A549 (cell line): ENCODE results near the gene WDR18. TPM values are rescaled to one million over a fixed set of nuclear protein-coding genes. Genes with fewer than 3 reads are reported as not detected.

Experiments
- ATAC-seq, 2 experiments: fragments of 200-7000 bp in 1 of 2; fragments of >200 bp in 1 of 2; cut with Nextera tagmentation in 1 of 2; cut with Tn5 transposase in 1 of 2; 3 replicates each; pipeline versions ENCODE4 v1.8.0 to v1.9.1; 2018 to 2020; ENCODE audit warnings: mild to moderate bottlenecking in 1 of 2, moderate library complexity in 1 of 2
- CTCF ChIA-PET: fragments of 300-600 bp; sonication (Branson Sonifier 250); formaldehyde crosslinking; extraction: SDS; loops from one replicate; lab custom pipeline; 2021; ENCODE audit warnings: antibody characterized with exemption, inconsistent platforms; lab: Yijun Ruan, JAX
- POLR2A ChIA-PET: fragments of 350-600 bp; formaldehyde crosslinking; extraction: SDS; loops from one replicate; lab custom pipeline; 2021; ENCODE audit warnings: antibody characterized with exemption, inconsistent platforms; lab: Yijun Ruan, JAX
- DNase-seq, 2 experiments: peaks; one replicate each; pipeline versions ENCODE4 v3.0.0 to v3.0.0-alpha.2; 2011 to 2016; ENCODE audit warnings: low read depth in 1 of 2, low spot score in 1 of 2
- FAIRE-seq: peaks from 2 replicates; lab custom pipeline; 2011; peaks lifted over from hg19 to GRCh38; lab: Jason Lieb, UNC
- H3K27ac ChIP-seq, 2 experiments: fragments of >200 bp; sonication (Bioruptor Twin); formaldehyde crosslinking; 3 replicates each; pipeline ENCODE4 v1.5.1; 2016 to 2017
- H3K4me1 ChIP-seq: fragments of >200 bp; sonication (Bioruptor Twin); formaldehyde crosslinking; 3 replicates; pipeline ENCODE4 v1.6.1; 2016
- H3K4me2 ChIP-seq: fragments of >200 bp; sonication (Bioruptor Twin); formaldehyde crosslinking; 3 replicates; pipeline ENCODE4 v1.6.1; 2016
- H3K4me3 ChIP-seq: fragments of >200 bp; sonication (Bioruptor Twin); formaldehyde crosslinking; 3 replicates; pipeline ENCODE4 v1.5.1; 2016
- H3K9me3 ChIP-seq: fragments of >200 bp; sonication (Bioruptor Twin); formaldehyde crosslinking; 3 replicates; pipeline ENCODE4 v1.6.1; 2016
- BHLHE40 ChIP-seq: IDR thresholded peaks from 2 replicates; pipeline ENCODE4 v1.6.1; 2012; ENCODE audit warnings: low read depth, low read length, inconsistent platforms
- CBX8 ChIP-seq: fragments of 200-600 bp; sonication (generic); IDR thresholded peaks from 2 replicates; pipeline ENCODE4 v1.6.1; 2016
- ESRRA ChIP-seq: fragments of 150-350 bp; IDR thresholded peaks from 2 replicates; pipeline ENCODE4 v1.6.1; 2014; ENCODE audit warnings: mild to moderate bottlenecking, low read length, borderline replicate concordance
- FOSL2 ChIP-seq, 2 experiments: fragments of 450-650 bp in 1 of 2; fragments of >200 bp in 1 of 2; sonication (Bioruptor Twin) in 1 of 2; formaldehyde crosslinking; IDR thresholded peaks; 2 replicates each; pipeline versions ENCODE4 v1.5.0 to v1.6.1; 2016 to 2020; ENCODE audit warnings: mild to moderate bottlenecking in 1 of 2, moderate library complexity in 1 of 2
- HOXA7 ChIP-seq: fragments of 250-450 bp; sonication (Bioruptor Pico); IDR thresholded peaks from 2 replicates; pipeline ENCODE4 v1.5.0; 2020; ENCODE audit warnings: mild to moderate bottlenecking, moderate library complexity
- HOXB13 ChIP-seq: fragments of 250-450 bp; sonication (Bioruptor Pico); IDR thresholded peaks from 2 replicates; pipeline ENCODE4 v1.5.0; 2020; ENCODE audit warnings: low read depth, mild to moderate bottlenecking, moderate library complexity
- HOXB5 ChIP-seq: fragments of 250-450 bp; sonication (Bioruptor Pico); IDR thresholded peaks from 2 replicates; pipeline ENCODE4 v1.5.0; 2020; ENCODE audit warnings: mild to moderate bottlenecking, moderate library complexity
- PHF8 ChIP-seq: fragments of 200-600 bp; sonication (generic); IDR thresholded peaks from 2 replicates; pipeline ENCODE4 v1.6.1; 2016; ENCODE audit warnings: low read depth, mild to moderate bottlenecking, antibody characterized with exemption, moderate library complexity, borderline replicate concordance
- RAD21 ChIP-seq, 2 experiments: fragments of >200 bp in 1 of 2; sonication (Bioruptor Twin) in 1 of 2; formaldehyde crosslinking in 1 of 2; IDR thresholded peaks in 1 of 2; conservative IDR thresholded peaks in 1 of 2; 2 replicates in 1 of 2; 3 replicates in 1 of 2; pipeline ENCODE4 v1.6.1; 2012 to 2018; ENCODE audit warnings: inconsistent platforms in 1 of 2
- RFX5 ChIP-seq: fragments of 450-650 bp; IDR thresholded peaks from 2 replicates; pipeline ENCODE4 v1.7.1; 2014; ENCODE audit warnings: antibody characterized with exemption, mild to moderate bottlenecking, moderate library complexity
- RNF2 ChIP-seq: fragments of 200-600 bp; sonication (generic); IDR thresholded peaks from 2 replicates; pipeline ENCODE4 v1.6.1; 2016; ENCODE audit warnings: low read depth, mild to moderate bottlenecking, antibody characterized with exemption, moderate library complexity, borderline replicate concordance
- SREBF2 ChIP-seq: fragments of 450-650 bp; IDR thresholded peaks from 2 replicates; pipeline ENCODE4 v1.6.1; 2014; ENCODE audit warnings: mild to moderate bottlenecking, moderate library complexity
- TFCP2L1 ChIP-seq: fragments of 250-450 bp; sonication (Bioruptor Pico); IDR thresholded peaks from 2 replicates; pipeline ENCODE4 v1.5.0; 2021; ENCODE audit warnings: mild to moderate bottlenecking
- ZFP36 ChIP-seq: fragments of 450-650 bp; IDR thresholded peaks from 2 replicates; pipeline ENCODE4 v1.6.1; 2014; ENCODE audit warnings: borderline replicate concordance; ENCODE audit not compliant: partially characterized antibody
- ZSCAN20 ChIP-seq: fragments of 250-450 bp; sonication (Bioruptor Pico); IDR thresholded peaks from 2 replicates; pipeline ENCODE4 v1.8.0; 2022; ENCODE audit warnings: mild to moderate bottlenecking, moderate library complexity
- WGBS: methylation state at CpG from one replicate; pipeline ENCODE4 v1.1.6; 2017; ENCODE audit errors: missing lambda C conversion rate; 5-methylcytosine and 5-hydroxymethylcytosine counted together
- polyA plus RNA-seq, 4 experiments: library from polyadenylated mRNA; depleted of rRNA in 3 of 4; stranded (reverse); fragments of >200 nt; fragmentation: RNase III in 1 of 4; extraction: RNeasy Plus Mini Kit Qiagen cat#74134 plus additional on column Dnase treatment in 1 of 4; gene quantifications; 2 replicates in 3 of 4; 3 replicates in 1 of 4; pipeline ENCODE4 v1.2.3, GENCODE V29; 2011 to 2017
- TF ChIP-seq, protein P1 (sequence below): fragments of 150-350 bp; IDR thresholded peaks from 2 replicates; pipeline ENCODE4 v1.6.1; 2014; ENCODE audit warnings: low read depth, mild to moderate bottlenecking, low read length
- TF ChIP-seq, protein P2 (sequence below): fragments of >200 bp; sonication (Bioruptor Twin); formaldehyde crosslinking; IDR thresholded peaks from 3 replicates; pipeline ENCODE4 v1.5.1; 2016
- TF ChIP-seq, protein P3 (sequence below): IDR thresholded peaks from 2 replicates; pipeline ENCODE4 v1.6.1; 2012; ENCODE audit warnings: low read depth, borderline replicate concordance
- TF ChIP-seq, protein P4 (sequence below): IDR thresholded peaks from 2 replicates; pipeline ENCODE4 v1.6.1; 2012
- TF ChIP-seq, protein P5 (sequence below): fragments of 450-650 bp; IDR thresholded peaks from 2 replicates; pipeline ENCODE4 v1.6.1; 2014; ENCODE audit warnings: antibody characterized with exemption
- TF ChIP-seq, protein P6 (sequence below): fragments of >200 bp; sonication (Bioruptor Twin); formaldehyde crosslinking; IDR thresholded peaks from 2 replicates; pipeline ENCODE4 v1.6.1; 2016
- TF ChIP-seq, protein P7 (sequence below): IDR thresholded peaks from 2 replicates; pipeline ENCODE4 v1.6.1; 2012

WDR18 gene
- polyA plus RNA-seq, 2 of the 4 experiments (the other 2 are of a cell fraction), result 23.8 to 48.9 TPM

DNA sequence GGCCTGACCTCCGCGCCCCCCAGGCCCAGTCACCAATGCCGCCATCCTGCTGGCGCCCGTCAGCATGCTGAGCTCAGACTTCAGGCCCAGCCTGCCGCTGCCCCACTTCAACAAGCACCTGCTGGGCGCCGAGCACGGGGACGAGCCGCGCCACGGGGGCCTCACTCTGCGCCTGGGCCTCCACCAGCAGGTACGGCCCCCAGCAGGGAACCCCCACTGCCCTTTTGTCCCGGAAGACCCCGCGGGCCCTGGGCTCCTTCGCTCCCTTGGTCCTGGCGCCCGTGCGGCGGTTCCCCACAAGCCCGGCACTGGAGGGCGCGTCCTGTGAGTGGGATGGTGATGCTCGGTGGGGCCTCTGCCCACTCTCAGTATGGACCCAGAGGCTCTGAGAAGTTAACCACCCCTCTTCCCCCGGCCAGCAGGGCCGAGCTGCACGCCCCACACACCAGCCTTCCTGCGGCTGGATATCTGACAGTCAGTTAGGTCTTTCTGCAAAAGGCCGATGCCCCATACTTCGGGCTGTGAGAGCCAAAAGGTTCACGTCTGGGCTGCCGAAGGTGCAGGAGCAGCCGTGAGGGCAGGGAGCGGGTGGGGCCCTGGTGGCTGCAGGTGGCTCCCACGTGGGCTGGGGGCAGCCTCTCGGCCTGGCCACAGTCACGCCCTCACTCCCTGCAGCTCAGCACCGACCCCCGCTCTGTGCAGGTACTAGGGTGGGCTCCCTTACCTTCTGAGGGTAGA is 8.0 kb downstream of the WDR18 start:
- H3K4me2 ChIP-seq, result no peak overlapping the region
- DNase-seq (no peak), FAIRE-seq (no peak), ATAC-seq (no peak)
- H3K4me1 ChIP-seq, result peaks cover 11% of the 10 kb centered on the region; the same call in 2 of the 3 replicates
- H3K4me3 ChIP-seq, result no peak overlapping the region
- H3K27ac ChIP-seq, result no peak overlapping the region
- TF ChIP-seq RAD21 (conservative IDR thresholded peaks at IDR 0.05 in 1 of 2, IDR thresholded peaks at IDR 0.05 in 1 of 2) (no peak), RFX5 (no peak), ZFP36 (no peak)
- TF ChIP-seq, protein P1, sequence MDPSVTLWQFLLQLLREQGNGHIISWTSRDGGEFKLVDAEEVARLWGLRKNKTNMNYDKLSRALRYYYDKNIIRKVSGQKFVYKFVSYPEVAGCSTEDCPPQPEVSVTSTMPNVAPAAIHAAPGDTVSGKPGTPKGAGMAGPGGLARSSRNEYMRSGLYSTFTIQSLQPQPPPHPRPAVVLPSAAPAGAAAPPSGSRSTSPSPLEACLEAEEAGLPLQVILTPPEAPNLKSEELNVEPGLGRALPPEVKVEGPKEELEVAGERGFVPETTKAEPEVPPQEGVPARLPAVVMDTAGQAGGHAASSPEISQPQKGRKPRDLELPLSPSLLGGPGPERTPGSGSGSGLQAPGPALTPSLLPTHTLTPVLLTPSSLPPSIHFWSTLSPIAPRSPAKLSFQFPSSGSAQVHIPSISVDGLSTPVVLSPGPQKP, result no peak
- TF ChIP-seq, protein P2, sequence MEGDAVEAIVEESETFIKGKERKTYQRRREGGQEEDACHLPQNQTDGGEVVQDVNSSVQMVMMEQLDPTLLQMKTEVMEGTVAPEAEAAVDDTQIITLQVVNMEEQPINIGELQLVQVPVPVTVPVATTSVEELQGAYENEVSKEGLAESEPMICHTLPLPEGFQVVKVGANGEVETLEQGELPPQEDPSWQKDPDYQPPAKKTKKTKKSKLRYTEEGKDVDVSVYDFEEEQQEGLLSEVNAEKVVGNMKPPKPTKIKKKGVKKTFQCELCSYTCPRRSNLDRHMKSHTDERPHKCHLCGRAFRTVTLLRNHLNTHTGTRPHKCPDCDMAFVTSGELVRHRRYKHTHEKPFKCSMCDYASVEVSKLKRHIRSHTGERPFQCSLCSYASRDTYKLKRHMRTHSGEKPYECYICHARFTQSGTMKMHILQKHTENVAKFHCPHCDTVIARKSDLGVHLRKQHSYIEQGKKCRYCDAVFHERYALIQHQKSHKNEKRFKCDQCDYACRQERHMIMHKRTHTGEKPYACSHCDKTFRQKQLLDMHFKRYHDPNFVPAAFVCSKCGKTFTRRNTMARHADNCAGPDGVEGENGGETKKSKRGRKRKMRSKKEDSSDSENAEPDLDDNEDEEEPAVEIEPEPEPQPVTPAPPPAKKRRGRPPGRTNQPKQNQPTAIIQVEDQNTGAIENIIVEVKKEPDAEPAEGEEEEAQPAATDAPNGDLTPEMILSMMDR, result no peak
- 91% methylated on average over 24 of the region's 42 CpGs for WGBS
- H3K9me3 ChIP-seq, result no peaks in the 10 kb centered on the region
- ChIA-PET POLR2A (no interaction called here), CTCF (no interaction called here)

DNA sequence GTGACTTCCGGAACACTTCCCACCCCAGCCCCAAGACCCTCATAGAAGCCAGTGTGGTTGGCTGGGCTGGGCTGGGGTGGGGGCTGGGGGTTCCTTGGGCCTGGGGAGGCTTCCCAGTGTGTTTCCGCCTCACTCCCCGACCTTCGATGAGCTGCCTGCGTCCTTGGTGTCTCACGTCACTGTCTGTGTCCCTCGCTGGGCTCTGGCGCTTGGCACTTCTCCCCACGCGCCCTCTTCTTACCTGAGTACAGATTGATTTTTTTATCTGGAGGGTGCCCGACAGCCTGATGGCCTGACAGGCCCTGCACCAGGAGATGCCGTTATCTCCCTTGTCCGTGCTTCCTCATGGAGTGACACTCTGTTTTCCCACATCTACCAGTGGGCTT is 8.5 kb downstream of the WDR18 start:
- Histone ChIP-seq H3K9me3 (no peaks in the 10 kb centered on the region), H3K4me2 (no peak overlapping the region), H3K27ac (no peak overlapping the region), H3K4me3 (no peak overlapping the region), H3K4me1 (peaks cover 11% of the 10 kb centered on the region; the same call in 2 of the 3 replicates)
- FAIRE-seq (no peak), ATAC-seq (no peak), DNase-seq (no peak)
- no peak for TF ChIP-seq HOXB5 (CRISPR knock-in tag)
- TF ChIP-seq, protein P3, sequence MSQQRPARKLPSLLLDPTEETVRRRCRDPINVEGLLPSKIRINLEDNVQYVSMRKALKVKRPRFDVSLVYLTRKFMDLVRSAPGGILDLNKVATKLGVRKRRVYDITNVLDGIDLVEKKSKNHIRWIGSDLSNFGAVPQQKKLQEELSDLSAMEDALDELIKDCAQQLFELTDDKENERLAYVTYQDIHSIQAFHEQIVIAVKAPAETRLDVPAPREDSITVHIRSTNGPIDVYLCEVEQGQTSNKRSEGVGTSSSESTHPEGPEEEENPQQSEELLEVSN, result no peak
- TF ChIP-seq ZSCAN20 (CRISPR knock-in tag), result no peak
- TF ChIP-seq PHF8, result no peak
- no peak for TF ChIP-seq RNF2
- TF ChIP-seq ESRRA, result no peak
- POLR2A ChIA-PET, result interaction anchor here (0.6 kb wide), 1 partner anchor 327 kb away, joined by 3 read pairs; no protein-coding TSS in a partner anchor
- WGBS, result 94% methylated on average over 12 of the region's 13 CpGs
- CTCF ChIA-PET, result no interaction called here

DNA sequence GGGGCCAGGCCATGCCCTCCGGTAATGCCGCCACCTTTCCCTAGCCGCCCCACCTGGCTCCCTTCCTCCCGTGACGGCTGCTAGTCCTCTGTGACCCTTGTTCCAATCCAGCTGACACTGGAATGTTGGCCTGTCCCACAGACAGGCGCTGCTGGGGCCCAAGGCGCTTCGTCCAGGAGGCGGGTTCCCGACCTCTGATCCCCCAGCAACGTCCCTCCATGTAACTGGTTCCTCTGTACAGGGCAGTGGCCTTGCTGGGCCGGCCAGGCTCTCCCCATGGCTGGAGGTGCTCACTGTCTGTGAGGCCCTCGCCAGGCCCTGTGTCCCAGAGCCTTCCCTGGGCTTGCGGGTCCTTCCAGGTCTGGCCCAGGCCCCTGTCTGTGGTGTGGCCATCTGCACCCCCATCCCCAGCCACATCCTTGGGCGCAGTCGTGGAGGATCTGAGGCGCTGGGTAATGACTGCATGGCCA is 9.3 kb downstream of the WDR18 start:
- ChIA-PET POLR2A (no interaction called here), CTCF (no interaction called here)
- DNase-seq, result no peak
- H3K27ac ChIP-seq, result no peak overlapping the region
- no peak for ATAC-seq
- no peak overlapping the region for H3K4me3 ChIP-seq
- H3K9me3 ChIP-seq, result no peaks in the 10 kb centered on the region
- peaks cover 13% of the 10 kb centered on the region; the same call in 2 of the 3 replicates for H3K4me1 ChIP-seq
- no peak overlapping the region for H3K4me2 ChIP-seq
- no peak for FAIRE-seq
- 90% methylated on average over 13 of the region's 17 CpGs for WGBS
- TF ChIP-seq, protein P4, sequence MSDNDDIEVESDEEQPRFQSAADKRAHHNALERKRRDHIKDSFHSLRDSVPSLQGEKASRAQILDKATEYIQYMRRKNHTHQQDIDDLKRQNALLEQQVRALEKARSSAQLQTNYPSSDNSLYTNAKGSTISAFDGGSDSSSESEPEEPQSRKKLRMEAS, result no peak
- TF ChIP-seq RFX5 (no peak), TFCP2L1 (CRISPR knock-in tag) (no peak), HOXA7 (no peak), HOXB13 (CRISPR knock-in tag) (no peak), FOSL2 (IDR thresholded peaks at IDR 0.05) (no peak), FOSL2 (CRISPR knock-in tag; IDR thresholded peaks at IDR 0.05) (no peak), CBX8 (no peak), BHLHE40 (no peak), SREBF2 (no peak), PHF8 (no peak), RNF2 (no peak)
- TF ChIP-seq, protein P5, sequence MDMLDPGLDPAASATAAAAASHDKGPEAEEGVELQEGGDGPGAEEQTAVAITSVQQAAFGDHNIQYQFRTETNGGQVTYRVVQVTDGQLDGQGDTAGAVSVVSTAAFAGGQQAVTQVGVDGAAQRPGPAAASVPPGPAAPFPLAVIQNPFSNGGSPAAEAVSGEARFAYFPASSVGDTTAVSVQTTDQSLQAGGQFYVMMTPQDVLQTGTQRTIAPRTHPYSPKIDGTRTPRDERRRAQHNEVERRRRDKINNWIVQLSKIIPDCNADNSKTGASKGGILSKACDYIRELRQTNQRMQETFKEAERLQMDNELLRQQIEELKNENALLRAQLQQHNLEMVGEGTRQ, result no peak
- TF ChIP-seq, protein P3, result no peak
- TF ChIP-seq, protein P6, sequence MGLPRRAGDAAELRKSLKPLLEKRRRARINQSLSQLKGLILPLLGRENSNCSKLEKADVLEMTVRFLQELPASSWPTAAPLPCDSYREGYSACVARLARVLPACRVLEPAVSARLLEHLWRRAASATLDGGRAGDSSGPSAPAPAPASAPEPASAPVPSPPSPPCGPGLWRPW, result no peak
- TF ChIP-seq, protein P1, result no peak
- TF ChIP-seq, protein P7, sequence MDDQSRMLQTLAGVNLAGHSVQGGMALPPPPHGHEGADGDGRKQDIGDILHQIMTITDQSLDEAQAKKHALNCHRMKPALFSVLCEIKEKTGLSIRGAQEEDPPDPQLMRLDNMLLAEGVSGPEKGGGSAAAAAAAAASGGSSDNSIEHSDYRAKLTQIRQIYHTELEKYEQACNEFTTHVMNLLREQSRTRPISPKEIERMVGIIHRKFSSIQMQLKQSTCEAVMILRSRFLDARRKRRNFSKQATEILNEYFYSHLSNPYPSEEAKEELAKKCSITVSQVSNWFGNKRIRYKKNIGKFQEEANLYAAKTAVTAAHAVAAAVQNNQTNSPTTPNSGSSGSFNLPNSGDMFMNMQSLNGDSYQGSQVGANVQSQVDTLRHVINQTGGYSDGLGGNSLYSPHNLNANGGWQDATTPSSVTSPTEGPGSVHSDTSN, result no peak
